MM.1S (cell line): ENCODE measurements around the gene CCDC93.

Source experiments
- DNase-seq: peaks from one replicate; pipeline ENCODE4 v3.0.0-alpha.2; 2015
- H2AFZ ChIP-seq: fragments of 300-600 bp; sonication (generic); 2 replicates; pipeline ENCODE4 v1.6.0; 2016; ENCODE audit warnings: antibody characterized with exemption, low read length
- H3F3A ChIP-seq: fragments of 300-600 bp; sonication (generic); 2 replicates; pipeline ENCODE4 v1.6.1; 2016; ENCODE audit warnings: mild to moderate bottlenecking, antibody characterized with exemption, low read length, moderate library complexity, mixed read lengths; ENCODE audit not compliant: insufficient read depth
- H3K27ac ChIP-seq: fragments of 300-600 bp; sonication (generic); 2 replicates; pipeline ENCODE4 v1.5.1; 2016; ENCODE audit warnings: mild to moderate bottlenecking, low read length
- H3K27me3 ChIP-seq: fragments of 300-600 bp; sonication (generic); replicated peaks from 2 replicates; pipeline ENCODE4 v1.6.0; 2016; ENCODE audit warnings: low read length; ENCODE audit not compliant: insufficient read depth
- H3K36me3 ChIP-seq: fragments of 300-600 bp; sonication (generic); replicated peaks from 2 replicates; pipeline ENCODE4 v1.6.1; 2016; ENCODE audit warnings: mild to moderate bottlenecking, low read length, mixed read lengths; ENCODE audit not compliant: insufficient read depth
- H3K4me1 ChIP-seq: fragments of 300-600 bp; sonication (generic); 2 replicates; pipeline ENCODE4 v1.6.1; 2016; ENCODE audit warnings: low read length, mixed read lengths
- H3K4me2 ChIP-seq: fragments of 300-600 bp; sonication (generic); 2 replicates; pipeline ENCODE4 v1.6.0; 2016; ENCODE audit warnings: low read depth, low read length
- H3K4me3 ChIP-seq: fragments of 300-600 bp; sonication (generic); 2 replicates; pipeline ENCODE4 v1.5.1; 2016; ENCODE audit warnings: low read length, mixed read lengths
- H3K79me2 ChIP-seq: fragments of 300-600 bp; sonication (generic); 2 replicates; pipeline ENCODE4 v1.6.1; 2016; ENCODE audit warnings: mixed run types, low read length, mixed read lengths
- H3K9ac ChIP-seq: fragments of 300-600 bp; sonication (generic); 2 replicates; pipeline ENCODE4 v1.6.1; 2016; ENCODE audit warnings: low read length, mixed read lengths
- H3K9me2 ChIP-seq: fragments of 300-600 bp; sonication (generic); replicated peaks from 2 replicates; pipeline ENCODE4 v1.6.1; 2016; ENCODE audit warnings: mild to moderate bottlenecking, low read length, mixed read lengths; ENCODE audit not compliant: insufficient read depth
- H3K9me3 ChIP-seq: fragments of 300-600 bp; sonication (generic); replicated peaks from 2 replicates; pipeline ENCODE4 v1.6.1; 2016; ENCODE audit warnings: mild to moderate bottlenecking, low read length, mixed read lengths; ENCODE audit not compliant: insufficient read depth
- H4K20me1 ChIP-seq: fragments of 300-600 bp; sonication (generic); 2 replicates; pipeline ENCODE4 v1.6.1; 2016; ENCODE audit warnings: mild to moderate bottlenecking, low read length, moderate library complexity, mixed read lengths; ENCODE audit not compliant: insufficient read depth
- CTCF ChIP-seq: fragments of 300-600 bp; sonication (generic); IDR thresholded peaks from 2 replicates; pipeline ENCODE4 v1.5.1; 2016; ENCODE audit warnings: antibody characterized with exemption, low read length, mixed read lengths
- EZH2 ChIP-seq: fragments of 300-600 bp; sonication (generic); optimal IDR thresholded peaks from 2 replicates; pipeline ENCODE3; 2017; ENCODE audit warnings: low read depth, mild to moderate bottlenecking, antibody characterized with exemption, low read length, mixed read lengths
- EZH2phosphoT487 ChIP-seq: fragments of 300-600 bp; sonication (generic); IDR thresholded peaks from 2 replicates; pipeline ENCODE4 v1.6.1; 2018; ENCODE audit warnings: antibody characterized with exemption, low read length

Gene CCDC93

GRCh38 chr2:117960231-117960630, 53.6 kb downstream of the CCDC93 start:
- H3K36me3 ChIP-seq = no peaks in the 10 kb centered on the region; the same call in 1 of the 2 replicates
- H3K9ac ChIP-seq = no peak overlapping the region
- TF ChIP-seq EZH2phosphoT487 (no peak), EZH2 (no peak), CTCF (no peak)
- no peak for DNase-seq
- no peak overlapping the region for H3K4me2 ChIP-seq
- no peaks in the 10 kb centered on the region for H3K27me3 ChIP-seq
- H2AFZ ChIP-seq = no peak overlapping the region
- no peak overlapping the region for H3K27ac ChIP-seq
- no peaks in the 10 kb centered on the region for H3K79me2 ChIP-seq
- no peaks in the 10 kb centered on the region for H3K4me1 ChIP-seq
- no peaks in the 10 kb centered on the region for H3F3A ChIP-seq
- no peaks in the 10 kb centered on the region for H3K9me3 ChIP-seq
- H4K20me1 ChIP-seq = no peaks in the 10 kb centered on the region
- no peak overlapping the region for H3K4me3 ChIP-seq
- H3K9me2 ChIP-seq = no peaks in the 10 kb centered on the region

GRCh38 chr2:117958186-117958585, 55.7 kb downstream of the CCDC93 start:
- H3K4me3 ChIP-seq = no peak overlapping the region
- no peak for DNase-seq
- no peak overlapping the region for H3K4me2 ChIP-seq
- no peaks in the 10 kb centered on the region for H3K4me1 ChIP-seq
- no peaks in the 10 kb centered on the region for H3K9me2 ChIP-seq
- H4K20me1 ChIP-seq = no peaks in the 10 kb centered on the region
- H2AFZ ChIP-seq = no peak overlapping the region
- no peaks in the 10 kb centered on the region for H3K79me2 ChIP-seq
- no peak for TF ChIP-seq EZH2phosphoT487
- no peak for TF ChIP-seq CTCF
- H3F3A ChIP-seq = no peaks in the 10 kb centered on the region
- no peak overlapping the region for H3K9ac ChIP-seq
- H3K9me3 ChIP-seq = no peaks in the 10 kb centered on the region
- no peaks in the 10 kb centered on the region; the same call in 1 of the 2 replicates for H3K36me3 ChIP-seq
- H3K27ac ChIP-seq = no peak overlapping the region
- H3K27me3 ChIP-seq = no peaks in the 10 kb centered on the region

GRCh38 chr2:117957616-117958015, 56.3 kb downstream of the CCDC93 start:
- Histone ChIP-seq H3K79me2 (no peaks in the 10 kb centered on the region), H3K36me3 (no peaks in the 10 kb centered on the region; the same call in 1 of the 2 replicates), H2AFZ (no peak overlapping the region), H3K9me2 (no peaks in the 10 kb centered on the region), H3K9ac (no peak overlapping the region), H3K27me3 (no peaks in the 10 kb centered on the region), H3K4me3 (no peak overlapping the region), H4K20me1 (no peaks in the 10 kb centered on the region), H3K4me1 (no peaks in the 10 kb centered on the region), H3F3A (no peaks in the 10 kb centered on the region), H3K27ac (no peak overlapping the region), H3K9me3 (no peaks in the 10 kb centered on the region), H3K4me2 (no peak overlapping the region)
- DNase-seq = no peak
- TF ChIP-seq CTCF (no peak), EZH2 (no peak), EZH2phosphoT487 (no peak)
